Smooth muscle cell of the brain vasculature (primary cell): ENCODE data around the gene DPH2.
A peak's percentile ranks its signal among the peaks of the same experiment; 100 is the strongest.

Experiments used
- DNase-seq: peaks from one replicate; pipeline ENCODE4 v3.0.0-alpha.2; 2012; ENCODE audit warnings: low read depth, low spot score

DPH2 gene

DNA sequence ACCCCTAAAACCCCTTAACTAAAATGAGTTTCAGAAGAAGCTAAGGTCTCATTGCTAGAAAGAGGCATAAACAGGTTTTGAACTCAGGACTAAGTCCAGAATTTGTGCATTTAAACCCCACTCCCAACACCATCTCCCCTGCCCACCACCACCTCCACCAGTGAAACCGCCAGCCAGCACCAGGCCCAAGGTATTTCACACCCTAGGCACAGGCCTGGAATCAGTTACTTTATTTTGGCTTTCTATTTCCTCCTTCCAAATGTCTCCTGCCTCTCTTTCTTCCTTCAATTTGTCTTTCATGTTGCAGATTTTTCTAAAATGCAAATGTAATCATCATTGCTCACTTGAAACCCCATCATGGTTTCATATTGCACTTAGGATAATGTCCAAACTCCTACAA lies 24.9 kb upstream of the DPH2 start:
- DNase-seq: no peak

DNA sequence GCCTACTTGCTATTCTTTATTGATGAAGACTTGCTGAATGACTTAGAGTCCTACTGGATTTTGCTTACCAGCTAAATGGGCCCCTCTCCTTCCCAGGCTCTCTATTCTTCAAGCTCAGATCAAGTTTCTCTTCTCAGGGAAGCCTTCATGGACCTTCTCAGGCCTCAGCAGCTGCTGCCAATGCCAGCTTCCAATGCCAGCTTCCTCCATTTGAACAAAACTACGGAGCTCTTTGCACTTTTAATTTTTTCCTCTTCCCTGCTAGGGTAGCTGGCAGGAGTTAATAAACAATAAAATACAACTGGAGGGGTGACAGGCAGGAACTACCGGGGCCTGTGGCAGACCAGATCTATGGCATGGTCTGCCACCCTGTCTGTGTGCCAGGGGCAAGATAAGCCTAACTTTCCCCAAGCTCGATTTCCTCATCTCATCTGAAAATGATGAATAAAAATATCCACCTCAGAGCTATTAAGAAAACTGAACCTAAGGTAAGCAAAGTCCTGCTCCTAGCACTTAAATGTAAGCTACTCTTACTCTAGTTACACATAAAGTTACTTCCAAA lies 24.1 kb upstream of the DPH2 start:
- DNase-seq: no peak

DNA sequence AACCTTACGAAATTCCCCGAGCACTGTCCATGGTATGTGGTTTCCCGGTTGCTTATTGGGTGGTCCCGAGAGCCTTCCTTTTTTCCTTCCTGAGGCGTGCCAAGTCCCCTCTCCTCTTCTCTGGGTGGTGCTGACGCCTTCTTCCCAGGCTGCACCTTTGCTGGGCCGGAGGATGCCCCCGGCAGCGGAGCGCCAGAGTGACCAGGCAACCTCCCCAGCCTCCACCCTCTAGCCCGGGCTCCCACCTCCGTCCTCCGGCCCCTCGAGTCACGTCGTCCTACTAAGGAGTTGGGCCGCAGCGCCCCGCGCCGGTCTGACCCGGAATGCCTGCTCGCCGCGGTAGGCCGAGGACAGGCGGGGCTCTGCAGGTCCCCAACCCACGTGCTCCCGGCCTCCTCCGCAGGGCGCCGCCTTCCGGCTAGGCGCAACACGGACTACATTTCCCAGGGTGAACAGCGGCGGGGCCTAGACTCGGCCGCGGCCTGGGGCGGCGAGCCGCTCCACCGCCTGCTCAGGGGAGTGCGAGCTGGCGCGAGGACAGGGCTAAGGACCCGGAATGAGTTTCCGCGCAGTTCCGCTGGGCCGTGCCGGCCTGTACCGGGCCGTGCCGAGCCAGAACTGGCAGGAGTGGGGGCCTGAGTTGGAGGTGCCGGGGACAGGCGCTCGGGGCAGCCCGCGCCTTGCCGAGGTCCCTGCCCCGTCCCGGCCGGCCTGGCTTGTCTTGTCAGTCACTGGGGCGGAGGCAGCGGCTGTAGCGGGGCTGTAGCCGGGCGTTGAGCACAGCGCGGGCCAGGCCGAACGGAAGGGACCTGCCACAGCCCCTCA lies 23.4 kb upstream of the DPH2 start, which contains the start of gene IPO13:
IPO13 (plus strand) TSS at position 715 of the 825 bp plus-strand sequence. CDS start 651 bp downstream, outside the sequence.
- DNase-seq: peak; percentile 78

DNA sequence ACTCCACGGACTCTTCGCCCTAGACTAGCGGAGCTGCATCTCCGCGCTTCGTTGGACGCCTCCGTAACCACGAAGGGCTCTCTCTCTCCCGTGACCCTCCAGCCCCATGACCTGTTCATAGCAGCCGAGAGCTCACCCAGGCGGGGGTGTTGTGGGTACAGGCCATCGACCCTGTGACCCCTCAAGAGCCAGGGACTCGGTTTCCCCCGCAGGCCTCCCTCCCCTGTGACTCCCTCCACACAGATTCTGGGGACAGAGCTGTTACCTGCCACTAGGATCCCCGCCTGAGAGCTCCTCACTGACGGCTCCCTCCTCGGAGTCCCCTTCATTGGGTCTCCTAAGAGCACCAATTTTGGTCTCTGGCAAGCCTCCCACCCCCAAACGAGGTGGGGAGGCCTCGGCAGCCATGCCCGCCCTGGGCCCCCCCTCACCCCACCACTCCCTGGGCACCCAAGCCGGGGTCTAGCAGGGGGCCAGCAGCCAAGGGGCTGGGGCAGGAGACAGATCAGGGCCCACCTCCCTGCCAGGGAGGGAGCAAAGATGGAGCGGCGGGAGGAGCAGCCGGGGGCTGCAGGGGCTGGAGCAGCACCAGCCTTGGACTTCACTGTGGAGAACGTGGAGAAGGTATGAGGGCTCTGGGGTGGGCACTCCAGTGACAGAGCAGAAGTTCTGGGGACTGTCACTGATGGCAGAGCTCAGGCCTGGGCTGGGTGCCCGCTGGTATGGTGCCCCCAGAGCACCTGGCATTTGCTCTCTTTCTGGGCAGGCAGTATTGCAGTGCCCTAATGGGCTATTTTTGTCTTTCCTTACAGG lies 22.5 kb upstream of the DPH2 start:
- DNase-seq: no peak

DNA sequence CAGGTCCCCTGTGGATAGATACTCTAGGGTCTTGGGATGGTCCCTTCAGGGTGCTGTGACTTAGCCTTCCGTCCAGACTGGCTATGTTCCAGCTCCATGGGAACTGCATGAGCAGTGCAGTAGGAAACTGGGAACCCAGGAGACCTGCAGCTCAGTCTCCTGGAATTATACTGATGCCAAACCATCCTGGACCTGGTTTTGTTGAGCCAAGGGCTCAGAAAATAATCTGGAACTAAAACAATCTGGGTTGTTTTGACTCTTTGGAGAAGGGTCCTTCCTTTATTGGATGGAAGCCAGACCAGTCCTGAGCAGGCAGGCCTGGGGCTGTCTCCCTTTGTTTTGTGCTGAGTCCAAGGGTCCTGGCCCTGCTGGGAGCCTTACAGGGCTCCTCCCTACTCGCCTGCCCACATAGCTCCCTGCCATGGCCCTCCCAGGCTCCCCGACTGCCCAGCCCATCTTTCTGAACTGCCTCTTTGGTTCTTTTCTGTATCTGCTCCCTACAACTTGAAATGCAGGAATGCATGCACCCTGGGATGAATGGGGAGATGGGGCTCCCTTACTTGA lies 21.9 kb upstream of the DPH2 start:
- no peak for DNase-seq

DNA sequence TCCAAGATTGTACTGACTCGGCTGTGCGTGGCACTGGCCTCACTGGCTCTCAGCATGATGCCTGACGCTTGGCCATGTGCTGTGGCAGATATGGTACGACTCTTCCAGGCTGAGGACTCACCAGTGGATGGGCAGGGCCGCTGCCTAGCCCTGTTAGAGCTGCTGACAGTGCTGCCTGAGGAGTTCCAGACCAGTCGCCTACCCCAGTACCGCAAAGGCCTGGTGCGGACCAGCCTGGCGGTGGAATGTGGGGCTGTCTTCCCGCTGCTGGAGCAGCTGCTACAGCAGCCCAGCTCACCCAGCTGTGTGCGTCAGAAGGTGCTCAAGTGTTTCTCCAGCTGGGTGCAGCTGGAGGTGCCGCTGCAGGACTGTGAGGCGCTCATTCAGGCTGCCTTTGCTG lies 20.1 kb upstream of the DPH2 start:
- DNase-seq: no peak

DNA sequence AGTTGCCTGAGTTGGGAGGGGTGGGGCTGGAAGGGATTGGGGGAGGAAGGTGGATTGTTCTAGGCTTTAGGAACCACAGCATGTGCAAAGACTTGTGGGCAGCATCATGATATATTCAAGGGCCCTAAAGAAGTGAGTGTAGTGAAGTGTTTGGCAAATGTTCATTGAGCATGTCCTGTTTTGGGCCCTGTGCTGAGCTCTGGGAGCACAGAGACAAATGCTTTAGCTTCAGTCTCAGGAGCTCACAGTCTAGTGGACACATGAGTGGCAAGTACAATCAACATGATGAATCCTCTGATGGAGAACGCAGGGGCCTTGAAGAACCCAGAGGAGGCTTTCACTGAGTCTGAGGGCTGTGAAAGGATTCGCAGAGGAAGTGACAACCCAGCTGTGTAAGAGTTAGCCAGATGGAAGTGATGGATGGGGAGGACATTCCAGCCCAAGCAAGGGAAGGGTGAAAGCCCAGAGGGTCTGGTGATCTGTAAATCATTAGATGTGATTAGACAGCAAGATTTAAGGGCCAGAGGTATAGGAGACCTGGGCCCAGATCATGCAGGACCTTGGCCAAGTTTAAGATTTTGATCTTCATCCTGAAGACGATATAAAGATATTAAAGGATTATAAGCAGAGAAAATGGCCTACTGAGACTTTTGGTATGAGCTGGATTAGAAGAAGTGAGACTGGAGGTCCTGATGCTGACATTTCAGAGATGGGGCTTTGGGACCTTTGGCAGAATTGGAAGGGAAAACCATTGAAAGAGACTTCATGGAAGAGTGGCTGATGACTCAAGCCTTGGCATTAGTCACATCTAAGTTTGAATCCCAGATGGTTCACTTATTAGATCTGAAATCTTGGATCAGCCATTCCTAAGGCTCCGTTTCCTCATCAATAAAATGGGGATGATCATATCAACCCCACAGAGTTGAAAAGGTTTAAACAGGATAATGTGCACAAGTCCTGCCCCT lies 18.5 kb upstream of the DPH2 start:
- no peak for DNase-seq

DNA sequence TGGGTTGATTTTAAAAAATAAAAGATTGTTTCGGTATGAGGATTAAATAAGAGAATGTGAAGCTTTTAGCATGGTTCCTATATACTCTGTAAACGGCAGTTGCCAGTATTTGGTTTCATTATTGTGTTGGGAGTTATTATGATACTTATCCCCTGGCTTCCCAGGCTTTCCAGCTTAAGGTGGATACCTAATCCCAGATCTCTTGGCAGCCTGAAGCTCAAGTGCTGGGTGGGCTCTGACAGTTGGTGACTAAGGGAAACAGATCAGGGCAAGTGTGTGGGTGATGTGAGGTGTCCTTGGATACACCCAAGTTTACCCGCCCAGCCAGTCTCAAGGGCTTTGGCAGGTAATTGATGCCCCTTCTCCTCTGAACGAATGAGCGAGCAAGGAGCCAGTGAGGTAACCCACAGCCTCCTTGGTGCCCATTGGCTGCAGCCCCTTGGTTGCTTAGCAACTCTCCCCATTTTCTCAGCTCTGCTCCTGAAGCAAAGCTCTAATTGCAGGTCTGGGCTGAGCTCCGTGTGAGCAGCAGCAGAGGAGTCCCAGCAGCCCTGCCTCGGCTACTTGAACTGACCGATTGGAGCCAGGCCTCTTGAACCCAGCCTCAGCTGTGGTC lies 17.0 kb upstream of the DPH2 start:
- DNase-seq: no peak

DNA sequence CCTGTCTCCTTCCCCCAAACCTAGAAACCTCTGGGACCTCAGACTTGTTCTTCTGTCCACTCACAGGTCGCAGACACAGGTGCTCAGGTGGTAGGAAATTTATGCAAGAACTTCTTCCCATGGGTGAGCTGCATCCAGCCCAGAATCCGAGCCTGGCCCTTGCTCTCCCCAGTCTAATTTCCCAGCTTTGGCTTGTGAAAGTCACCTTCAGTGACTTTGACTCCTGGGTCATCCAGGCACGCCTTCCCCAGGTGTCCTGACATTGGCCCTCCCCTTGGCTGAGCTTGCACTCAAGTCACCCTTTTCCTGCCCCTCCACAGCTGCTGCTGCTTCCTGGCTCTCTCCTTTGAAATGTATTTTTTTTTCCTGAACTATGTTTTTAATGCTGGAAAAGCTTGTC lies 16.4 kb upstream of the DPH2 start:
- no peak for DNase-seq

DNA sequence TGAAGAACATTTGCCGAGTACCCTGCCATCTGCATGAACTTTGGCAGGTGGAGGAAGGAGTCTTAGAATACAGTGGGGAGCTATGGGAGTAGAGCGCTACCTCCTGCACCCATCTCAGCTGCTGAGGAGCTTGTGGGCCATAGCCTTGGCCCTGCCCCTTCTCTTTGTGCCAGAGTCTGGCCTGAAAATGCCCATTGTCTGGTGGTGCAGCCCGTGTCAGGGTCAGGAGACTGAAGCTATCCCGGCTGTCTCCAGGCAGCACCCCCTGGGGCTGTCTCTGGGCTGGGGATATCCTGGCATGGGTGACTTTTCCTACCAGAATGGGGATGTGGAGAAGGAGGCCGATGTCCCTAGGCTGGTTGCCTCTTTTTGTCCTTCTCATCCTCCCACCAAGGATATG lies 15.8 kb upstream of the DPH2 start:
- DNase-seq: no peak

DNA sequence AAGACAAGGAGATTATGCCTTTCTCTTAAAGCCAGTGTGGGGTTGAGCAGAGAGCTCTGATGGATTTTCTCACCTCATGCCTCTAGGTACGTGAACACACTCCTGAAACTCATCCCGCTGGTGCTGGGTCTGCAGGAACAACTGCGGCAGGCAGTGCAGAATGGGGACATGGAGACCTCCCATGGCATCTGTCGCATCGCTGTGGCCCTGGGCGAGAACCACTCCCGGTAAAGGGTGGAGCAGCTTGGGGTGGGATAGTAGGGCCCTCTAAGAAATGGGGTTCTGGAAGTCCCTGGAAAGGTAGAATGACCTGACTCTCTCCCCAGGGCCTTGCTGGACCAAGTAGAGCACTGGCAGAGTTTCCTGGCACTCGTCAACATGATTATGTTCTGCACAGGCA lies 13.6 kb upstream of the DPH2 start:
- no peak for DNase-seq

DNA sequence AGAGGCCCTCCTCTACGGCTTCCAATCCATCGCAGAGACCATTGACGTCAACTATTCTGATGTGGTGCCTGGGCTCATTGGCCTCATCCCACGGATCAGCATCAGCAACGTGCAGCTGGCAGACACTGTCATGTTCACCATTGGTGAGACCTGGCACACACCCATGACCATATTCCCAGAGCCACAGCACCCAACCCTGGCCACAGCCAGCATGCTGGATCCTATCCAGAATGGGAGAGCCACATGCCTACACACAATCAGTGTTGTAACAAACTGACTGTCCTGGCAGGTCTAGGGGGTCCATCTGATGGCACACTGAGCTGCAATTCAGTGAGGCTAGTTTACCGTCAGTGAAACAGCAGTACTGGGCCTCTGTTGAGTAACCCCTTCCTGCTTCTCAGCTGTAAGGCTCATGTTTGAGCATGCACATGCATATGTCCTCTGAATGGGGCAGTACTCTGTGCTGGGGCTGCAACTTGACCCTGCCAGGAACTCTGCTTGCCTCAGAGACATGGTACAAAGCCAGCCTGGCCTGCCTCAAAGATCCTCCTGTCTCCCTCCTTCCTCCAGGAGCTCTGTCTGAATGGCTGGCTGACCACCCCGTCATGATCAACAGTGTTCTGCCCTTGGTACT lies 12.3 kb upstream of the DPH2 start:
- DNase-seq: no peak

DNA sequence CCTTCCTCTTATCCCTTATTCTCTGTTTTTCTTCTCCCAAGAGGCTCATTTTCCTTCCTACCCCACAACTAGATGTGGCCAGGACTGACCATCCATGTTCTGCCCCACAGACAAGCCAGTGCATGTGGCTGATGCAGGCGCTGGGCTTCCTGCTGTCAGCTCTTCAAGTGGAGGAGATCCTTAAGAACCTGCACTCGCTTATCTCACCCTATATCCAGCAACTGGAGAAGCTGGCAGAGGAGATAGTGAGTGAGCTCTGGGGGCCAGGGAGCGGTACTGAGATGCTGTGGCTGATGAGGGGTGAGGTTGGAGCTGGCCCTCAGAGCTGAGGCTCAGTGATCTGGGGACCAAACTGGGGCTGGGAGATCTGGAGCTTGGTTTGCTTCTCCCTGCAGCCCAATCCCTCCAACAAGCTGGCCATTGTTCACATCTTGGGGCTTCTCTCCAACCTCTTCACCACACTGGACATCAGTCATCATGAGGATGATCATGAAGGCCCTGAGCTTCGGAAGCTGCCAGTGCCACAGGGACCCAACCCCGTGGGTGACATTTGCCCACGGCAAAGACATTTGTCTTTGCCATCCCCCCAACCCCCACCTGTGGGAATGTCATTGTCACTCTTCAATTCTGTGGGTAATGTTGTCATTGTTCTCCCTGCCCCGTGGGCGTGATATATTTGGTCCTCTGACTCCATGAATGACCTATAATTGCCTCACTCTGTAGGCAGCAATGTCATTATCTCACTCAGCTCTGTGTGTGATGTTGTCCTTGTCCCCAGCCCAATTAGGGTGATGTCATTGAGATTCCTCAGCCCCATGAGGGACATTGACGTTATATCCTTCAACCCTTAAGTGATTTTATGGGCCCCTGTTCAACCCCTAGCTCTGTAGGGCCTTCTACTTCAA lies 11.2 kb upstream of the DPH2 start:
- no peak for DNase-seq

DNA sequence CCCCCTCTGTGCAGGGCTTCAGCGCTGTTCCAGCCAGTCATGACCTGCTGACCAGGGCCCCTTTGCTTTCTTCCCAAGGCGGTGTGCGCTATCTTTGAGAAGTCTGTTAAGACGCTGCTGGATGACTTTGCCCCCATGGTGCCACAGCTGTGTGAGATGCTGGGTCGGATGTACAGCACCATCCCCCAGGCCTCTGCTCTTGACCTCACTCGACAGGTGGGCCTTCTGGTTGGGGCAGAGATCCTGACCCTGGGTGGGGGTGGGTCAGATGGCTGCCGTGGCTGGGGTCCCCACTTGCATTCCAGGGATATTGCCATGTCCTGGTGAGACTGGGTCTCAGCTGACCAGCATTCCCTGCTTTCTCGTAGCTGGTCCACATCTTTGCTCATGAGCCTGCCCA lies 9.0 kb upstream of the DPH2 start:
- no peak for DNase-seq

DNA sequence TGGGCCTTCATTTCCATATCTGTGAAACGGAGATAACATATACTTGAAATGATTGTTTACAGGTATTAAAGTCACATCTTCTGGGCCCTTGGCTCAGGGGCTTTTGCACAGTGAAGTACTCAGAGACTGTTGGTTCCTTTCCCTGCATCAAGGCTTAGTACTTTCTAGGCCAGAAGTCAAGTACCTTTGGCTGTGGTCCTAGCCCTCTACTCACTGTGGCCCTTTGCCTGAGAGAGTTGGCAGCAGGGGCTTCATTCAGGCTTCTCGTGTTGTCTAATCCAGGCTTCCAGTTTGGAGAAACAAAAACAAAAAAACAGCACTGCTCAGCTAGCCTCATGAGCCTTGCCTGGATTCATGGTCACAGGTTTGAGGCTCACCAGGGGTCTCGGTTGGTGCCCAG lies 8.1 kb upstream of the DPH2 start:
- DNase-seq: no peak

DNA sequence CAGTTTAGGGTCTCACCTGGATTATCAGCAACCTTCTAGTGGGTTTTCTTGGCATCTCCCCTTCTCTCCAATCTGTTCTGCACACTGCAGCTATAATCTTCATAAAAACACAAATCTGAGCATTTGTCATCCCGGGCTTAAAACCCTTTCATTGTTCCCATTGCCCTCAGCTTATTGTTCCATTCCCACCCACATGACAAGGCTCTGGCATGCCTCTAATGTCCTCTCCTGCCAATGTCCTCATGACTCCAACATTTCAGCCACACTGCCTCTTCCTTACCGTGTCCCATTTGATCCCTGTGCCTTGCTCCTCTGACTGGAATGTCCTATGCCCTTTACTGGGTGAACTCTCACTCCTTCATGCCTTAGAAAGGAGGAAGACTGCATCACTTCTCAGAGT lies 7.5 kb upstream of the DPH2 start:
- no peak for DNase-seq

DNA sequence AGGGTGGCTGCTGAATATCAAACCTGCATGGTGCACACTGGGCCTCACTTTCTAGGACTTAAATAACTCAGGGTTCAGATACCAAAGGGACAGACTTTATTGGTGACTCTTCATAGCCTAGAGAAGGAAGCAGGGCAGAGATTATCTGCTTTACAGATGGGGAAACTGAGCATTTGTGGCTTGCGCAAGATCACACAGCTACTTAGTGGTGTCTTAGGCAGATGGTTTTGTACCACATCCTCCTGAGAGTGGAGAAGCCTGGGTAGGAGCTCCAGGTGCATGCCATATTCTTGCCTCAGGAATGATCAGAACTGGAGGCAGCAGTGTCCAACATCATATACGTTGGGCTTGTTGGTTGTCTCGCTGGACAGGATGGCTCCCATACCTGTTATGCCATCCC lies 6.8 kb upstream of the DPH2 start:
- DNase-seq: no peak

DNA sequence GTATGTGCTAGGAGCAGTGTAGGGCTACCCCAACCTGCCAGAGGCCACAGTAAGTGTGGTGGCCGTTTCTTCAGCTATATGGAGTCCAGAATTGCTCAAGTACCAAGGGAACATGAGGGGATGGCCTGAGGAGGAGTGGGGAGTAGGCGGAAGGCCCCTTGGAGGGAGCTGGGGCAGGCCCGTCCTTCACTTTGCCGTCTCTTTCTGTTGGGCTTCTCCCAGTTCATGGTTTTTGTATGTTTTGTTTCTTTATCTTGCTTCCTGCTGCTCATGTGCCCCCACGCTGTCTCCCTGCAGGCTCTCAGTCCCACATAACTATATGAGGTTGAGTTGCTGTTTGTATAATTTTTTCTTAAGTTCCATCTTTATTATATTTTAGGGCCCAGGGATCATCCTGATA lies 5.9 kb upstream of the DPH2 start:
- no peak for DNase-seq

DNA sequence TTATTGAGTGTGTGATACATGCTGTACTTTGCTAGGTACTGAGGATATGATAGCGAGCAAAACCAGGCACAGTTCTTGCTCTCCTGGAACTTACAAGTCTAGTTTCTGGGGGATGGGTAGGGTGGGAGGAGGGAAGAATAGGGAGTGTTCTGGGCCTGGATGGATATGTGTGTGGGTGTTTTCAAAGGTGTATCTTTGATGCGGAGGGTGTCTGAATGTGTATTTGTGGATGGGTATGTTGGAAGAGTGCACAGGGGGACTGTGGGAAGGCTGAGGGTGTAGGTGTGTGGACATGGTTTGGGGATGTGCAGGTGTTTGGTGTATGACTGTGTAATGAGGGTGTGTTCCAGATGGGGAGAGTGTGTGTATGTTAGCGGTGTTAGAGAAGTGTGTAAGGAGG lies 4.5 kb upstream of the DPH2 start:
- no peak for DNase-seq
